GM18868 (cell line): ENCODE results near the gene CALCOCO1.

Experiments
- ATAC-seq: cut with Tn5 transposase; IDR thresholded peaks from one replicate; pipeline ENCODE4 v1.9.1; 2021; ENCODE audit warnings: mild to moderate bottlenecking, moderate library complexity; ENCODE audit not compliant: unreplicated experiment

The CALCOCO1 gene

GRCh38 chr12:53752192-53752601 is 24.9 kb upstream of the CALCOCO1 start:
- ATAC-seq = no peak

DNA sequence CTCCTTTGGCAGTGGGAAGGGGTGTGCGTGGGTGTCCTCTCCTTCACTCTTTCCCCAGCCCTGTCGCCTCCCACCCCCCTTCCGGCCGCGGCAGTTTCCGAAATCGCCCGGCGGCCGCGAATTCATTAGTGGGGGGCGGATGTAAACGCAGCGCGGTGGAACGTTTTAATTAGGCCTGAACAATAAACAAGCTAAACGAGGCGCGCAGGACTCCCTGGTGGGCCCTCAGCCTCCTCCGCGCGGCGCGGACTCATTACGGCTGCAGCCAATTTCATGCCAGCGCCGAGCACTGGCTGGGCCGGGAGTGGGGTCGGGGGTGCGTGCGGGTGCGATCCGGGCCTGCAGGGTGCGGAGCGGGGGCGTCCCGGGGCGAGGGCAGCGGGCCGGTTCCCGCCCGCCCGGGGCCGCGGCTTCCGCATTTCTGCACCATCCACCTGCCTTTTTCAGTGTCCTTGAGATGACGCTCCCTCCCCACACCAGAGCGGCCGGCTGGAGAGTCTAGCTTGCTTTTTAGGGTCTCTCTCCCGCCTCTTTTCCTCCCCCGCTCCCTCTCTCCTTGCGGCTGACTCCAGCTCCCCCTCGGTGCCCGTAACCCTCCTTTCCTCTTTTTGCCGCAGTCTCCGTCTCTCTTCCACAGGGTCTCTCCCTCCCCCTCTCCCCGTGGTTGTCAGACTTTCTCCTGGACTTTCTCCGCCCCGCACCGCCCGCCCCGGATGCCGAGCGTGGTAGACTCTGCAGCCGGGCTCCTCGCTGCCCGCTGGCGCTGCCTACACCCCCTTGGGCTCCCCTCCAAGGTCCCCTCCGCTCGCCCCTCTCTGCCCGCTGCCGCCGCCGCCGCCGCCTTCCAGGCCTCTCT is 24.3 kb upstream of the CALCOCO1 start, which contains the start of gene CISTR:
Gene CISTR, minus strand, starts transcription at position 644 of the 856 bp plus-strand sequence.
- ATAC-seq = peak; percentile 22

DNA sequence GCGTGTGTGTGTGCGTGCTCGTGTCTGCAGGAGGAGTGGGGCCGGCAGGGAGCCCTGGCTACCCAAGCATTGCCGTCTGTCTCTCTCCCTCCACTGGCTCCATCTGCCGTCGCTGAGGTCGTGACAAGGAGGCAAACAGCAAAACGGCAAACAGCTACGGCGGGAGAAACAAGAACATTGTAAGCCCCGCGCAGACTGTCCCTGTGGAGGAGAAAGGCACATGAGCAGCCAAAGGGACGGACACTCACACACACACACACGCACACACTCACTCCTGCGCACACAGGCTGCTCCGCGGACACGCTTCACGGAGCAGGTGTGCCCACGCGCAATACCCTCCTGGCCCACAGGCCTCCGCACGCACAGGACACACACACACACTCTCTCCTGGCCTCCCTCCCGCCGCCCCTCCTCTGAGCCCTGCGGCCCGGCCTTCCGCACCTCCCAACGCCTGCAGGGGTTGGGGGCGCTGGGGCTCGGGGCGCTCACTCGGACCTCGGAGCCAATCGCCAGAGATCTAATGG is 23.6 kb upstream of the CALCOCO1 start:
- peak; percentile 40 for ATAC-seq

DNA sequence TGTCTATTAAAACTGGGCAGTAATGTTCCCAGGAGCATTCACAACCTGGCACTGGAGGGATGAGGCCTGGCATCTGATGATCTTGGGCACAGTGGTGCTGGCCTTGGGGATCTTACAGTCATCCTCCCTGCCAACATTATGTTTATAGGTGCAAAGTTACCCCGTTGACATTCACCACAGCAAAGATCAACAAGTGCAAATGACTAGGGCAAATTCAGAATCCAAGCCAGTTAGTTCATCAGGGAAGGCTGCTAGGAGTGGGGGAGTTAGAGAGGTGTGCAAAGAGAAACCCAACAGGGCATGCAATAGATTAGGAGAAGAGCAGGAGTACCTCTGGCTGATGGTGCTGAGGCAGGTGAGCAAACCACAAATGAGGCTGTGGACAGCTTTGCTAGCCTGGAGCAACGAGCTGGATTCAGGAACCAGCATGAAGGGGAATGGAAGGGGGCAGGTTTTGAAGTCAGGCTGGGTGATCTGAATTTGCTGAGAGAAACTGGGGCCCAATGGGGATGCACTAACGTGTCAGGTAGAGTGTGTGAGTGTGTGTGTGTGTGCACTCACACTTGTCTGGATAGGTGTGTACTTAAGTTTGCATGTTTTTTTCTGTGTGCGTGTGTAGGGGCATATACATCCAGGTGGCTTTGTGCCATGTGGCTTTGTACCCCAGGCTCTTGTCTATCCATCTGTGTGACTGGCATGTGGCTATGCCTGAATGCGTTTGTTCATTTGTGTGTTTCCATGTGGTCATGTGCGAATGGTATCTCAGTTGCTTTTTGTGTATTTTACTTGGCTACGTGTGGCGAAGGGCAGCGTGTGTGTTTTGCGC is 22.9 kb upstream of the CALCOCO1 start:
- peak; percentile 2 for ATAC-seq

DNA sequence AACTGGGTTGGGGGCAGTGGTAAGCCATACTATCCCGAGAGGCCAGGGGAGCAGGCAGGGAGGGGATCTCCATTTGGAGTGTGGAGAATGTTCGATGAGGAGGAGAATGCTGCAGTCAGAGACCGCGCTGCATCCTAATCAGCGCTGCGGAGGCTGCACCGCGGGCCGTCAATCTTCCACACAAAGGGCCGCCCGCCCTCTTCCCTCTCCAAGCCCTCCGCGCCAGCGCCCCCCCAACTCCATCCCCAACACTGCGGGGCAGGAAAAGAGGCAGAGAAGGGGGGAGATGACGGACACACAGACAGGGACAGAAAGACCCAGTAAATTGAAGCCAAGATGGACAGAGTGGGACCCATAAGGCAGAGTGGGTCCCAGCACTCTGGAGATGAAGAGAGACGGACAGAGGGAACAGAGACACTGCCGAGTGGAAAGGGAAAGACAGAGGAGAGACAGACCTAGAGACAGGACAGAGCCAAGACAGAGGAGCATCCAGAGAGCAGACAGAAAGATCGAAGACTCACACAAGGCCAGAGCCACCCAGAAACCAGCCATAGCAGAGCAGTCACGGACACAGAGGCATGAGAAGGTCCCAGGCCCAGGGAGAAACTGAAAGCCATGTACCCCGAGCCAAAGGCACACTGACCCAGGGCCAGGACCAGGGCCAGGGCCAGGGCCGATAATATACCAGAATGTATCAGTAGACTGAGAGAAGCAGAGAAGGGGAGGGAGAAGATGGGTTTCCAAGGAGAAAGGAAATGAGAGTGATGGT is 21.0 kb upstream of the CALCOCO1 start:
- ATAC-seq = no peak

DNA sequence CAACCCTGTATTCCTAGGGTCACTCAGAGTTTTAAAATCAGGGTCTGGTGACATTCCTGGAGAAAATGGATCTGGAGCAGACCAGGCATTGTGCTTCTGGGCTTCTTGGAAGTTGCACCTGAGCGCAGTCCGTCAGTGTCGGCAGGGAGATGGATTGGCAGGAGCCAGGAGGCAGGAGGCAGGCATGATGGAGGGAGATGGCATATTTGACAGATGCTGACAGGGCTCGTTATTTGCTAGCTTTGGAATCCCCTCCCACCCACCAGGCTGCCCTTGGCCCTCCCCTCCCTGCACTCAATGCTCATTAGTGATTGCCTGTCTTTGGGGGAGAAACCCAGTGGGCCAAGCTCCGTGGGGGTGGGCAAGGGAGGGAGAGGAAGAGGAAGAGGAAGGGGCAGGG is 19.8 kb upstream of the CALCOCO1 start:
- ATAC-seq = no peak

DNA sequence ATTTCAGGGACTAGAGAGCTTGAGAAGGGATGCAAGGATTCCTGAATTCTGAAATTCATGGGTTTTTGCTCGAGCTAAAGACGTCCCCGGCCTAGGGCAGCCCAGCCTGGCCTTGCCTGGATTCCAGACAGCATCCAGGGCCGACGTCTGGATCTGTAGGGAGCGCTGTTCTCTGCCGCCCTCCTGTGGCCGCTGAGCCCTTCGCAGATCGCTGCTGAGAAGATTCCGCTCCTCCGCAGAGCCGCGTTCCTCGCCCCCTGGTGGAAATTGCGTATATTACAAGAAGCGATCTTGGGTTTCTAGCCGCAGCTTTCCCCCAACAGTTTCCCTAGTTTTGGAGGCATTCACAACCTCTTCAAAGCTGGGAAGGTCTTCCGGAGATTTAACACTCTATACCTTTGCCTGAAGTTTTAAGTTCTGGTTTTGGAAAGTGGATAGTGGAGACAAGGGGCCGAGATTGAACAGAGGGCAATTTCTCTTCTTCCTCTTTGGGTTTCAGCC is 19.4 kb upstream of the CALCOCO1 start:
- no peak for ATAC-seq

- ATAC-seq = no peak
These were observed 17.5 kb upstream of the CALCOCO1 start for GRCh38 chr12:53744751-53745150.

GRCh38 chr12:53744130-53744441 is 16.8 kb upstream of the CALCOCO1 start:
- ATAC-seq = no peak

DNA sequence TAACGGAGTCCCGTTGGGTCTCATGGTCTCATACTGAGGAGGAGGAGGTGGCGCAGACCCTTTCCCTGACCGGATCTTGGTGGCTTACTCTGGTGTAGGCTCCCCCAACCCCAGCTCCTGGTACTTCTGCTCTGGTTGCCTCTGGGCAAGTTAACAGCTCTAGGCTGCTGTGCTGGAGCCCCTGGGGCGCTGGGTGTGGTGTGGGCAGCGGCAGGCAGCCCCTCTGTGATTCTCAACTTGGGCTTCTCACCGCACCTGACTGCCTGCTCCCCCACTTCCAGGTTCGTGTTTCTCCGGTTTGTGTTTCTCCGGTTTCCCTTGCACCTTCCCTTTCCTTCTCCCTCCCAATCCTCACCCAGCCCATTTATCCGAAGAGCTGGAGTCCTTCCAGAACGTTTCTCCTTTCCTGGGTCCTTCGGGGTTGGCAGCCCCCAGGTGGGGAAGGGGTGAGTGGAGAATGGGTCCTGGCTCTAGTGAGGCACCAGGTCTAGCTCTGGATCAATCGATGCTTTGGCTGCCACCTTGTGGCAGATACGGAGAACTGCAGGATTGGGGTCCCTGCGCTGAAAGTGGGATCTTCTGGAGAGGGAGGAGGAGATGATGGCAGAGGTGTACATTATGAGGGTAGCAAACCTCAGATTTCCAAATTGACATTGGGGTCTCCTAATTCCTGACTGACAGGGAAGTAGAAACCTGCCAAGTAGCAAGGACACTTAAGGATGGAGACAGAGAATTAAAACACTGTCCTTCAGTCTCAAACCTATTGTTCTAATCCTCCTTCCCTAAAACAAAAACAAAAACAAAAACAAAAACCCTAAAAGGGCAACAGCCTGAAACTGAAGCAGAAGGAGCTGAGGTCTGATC is 16.2 kb upstream of the CALCOCO1 start:
- no peak for ATAC-seq

DNA sequence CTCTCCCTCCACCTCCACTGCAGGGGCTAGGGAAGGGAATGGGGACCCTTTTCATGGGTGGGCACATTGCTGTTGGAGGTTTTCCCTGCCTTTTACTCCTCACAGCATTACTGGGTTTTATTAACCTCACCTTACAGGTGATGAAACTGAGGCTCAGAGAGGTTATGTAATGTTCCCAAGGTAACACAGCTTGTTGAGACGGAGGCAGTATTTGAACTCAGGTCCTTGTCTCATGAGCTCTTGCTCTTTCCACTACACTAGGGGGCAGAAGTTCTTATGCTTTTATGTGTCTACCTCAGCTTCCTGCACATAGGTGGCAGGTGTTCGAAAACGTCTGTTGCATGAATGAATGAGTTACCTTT is 12.9 kb upstream of the CALCOCO1 start:
- no peak for ATAC-seq

GRCh38 chr12:53739214-53740129 is 12.2 kb upstream of the CALCOCO1 start:
- no peak for ATAC-seq

DNA sequence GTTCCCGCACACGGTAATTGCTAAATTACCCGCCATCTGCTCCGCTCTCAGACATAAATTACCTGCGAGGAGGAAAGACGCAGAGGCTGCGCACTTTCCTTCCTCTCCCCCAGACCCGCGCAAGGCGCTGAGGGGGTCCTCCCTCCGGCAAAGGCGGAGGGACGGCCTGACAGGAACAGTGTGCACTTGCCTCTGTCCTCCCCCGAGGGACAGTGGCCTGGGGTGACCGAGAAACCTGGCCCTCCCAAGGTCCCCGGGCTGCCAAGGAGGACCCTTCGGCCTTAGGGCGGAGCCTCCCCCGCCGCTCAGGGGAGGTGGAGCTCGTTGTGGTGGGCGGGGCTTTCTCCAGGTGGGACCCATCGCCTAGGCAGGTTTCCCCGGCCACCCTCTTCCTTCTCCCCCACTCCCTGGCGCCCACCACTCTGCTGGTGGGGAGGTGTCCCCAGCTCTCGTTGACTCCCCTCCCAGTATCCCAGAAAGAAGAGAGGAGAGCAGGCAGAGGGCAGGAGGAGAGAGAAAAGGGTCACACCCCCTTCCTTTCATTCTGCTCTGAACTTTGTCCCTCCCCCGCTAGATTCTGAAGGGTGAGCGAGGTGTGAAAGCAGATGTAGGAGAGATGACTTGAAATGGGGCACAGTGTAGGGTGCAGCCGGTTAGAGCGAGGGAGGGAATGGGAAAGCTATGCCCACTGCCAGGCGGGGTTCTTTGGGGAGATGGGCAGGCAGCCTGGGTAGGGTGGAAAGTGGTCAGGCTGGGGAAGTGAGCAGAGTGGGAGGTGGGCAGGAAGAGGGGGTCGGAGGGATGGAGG is 11.4 kb upstream of the CALCOCO1 start:
- no peak for ATAC-seq

DNA sequence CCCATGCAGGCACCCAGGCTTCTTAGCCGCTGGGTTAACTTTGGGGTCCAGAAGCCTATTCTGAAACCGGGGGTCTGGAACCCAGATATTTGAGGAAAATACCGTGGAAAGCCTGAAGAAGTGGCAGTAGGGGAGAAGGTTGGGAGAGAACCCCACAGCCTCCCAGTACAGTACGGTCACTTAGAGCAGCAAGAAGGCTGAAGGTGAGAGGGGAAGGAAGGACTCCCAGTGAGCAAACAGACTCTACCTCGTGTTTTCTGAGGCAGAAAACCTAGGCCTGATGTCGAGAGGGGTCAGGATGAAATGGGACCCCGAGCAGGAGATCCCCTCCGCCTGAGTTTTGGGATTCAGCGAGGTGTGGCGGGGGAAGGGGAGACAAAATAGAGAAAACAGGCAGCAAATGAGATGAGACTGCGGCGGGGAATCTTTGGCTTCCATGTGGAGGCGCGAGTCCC is 10.7 kb upstream of the CALCOCO1 start:
- ATAC-seq = no peak

DNA sequence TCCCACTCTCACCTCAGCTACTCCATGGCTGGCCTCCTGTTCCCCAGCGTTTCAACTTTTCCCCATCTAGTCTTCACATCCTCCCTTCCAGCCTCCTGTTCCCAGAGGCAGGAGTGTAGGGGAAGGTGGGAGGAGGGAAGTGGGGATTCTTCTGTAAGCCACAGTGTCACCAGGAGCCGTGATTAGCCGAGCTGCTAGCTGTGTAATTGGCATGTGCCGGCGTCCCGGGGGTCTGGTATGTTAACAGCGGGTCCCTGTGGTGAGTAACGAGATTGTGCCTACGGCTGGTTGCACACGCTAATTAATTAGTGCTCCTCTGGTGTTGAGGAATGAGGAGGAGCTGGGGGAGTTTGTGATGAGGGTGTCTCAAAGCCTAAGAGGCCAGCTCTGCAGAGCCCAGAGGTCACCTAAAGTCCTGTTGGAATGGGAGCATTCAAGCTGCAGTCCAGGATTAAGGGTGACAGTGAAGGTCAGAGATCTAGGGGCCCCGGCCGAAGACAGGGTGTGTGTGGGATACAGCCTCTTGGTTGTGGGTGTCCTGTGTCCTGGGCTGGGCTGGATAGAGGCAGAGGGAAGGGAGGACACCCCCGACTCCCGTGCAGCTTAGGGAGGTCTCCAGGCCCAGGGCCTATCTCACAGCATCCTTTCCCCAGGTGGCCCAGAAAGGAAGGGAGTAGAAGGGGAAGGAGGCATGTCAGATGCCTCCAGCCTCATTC is 10.0 kb upstream of the CALCOCO1 start:
- no peak for ATAC-seq

DNA sequence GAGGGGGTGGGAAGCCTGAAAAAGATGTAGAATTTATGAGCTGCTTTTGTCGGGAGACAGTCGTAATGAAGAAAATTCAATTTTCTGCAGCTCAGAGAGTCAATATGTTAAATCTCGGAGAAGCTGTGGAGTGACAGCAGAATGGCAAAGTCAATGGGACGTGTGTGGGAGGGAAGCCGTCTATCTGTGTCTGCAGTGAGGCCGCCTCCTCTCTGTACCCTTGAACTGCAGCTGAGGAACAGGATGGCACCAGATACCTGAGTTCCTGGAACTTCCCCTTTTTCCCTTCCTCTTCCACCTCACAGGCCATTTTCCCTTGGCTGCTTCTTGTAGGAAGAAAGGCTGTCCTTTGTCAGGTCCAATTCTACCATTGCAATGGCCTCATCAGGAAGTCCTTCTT is 9.3 kb upstream of the CALCOCO1 start:
- ATAC-seq = no peak

GRCh38 chr12:53735556-53735955 is 8.3 kb upstream of the CALCOCO1 start:
- ATAC-seq = no peak
